H1 (cell line): ENCODE measurements around the gene TPRA1. TPM values are rescaled to one million over a fixed set of nuclear protein-coding genes. Genes with fewer than 3 reads are reported as not detected.

Source experiments
- CTCF ChIA-PET: fragments of 300-600 bp; sonication (Branson Sonifier 250); formaldehyde crosslinking; loops from one replicate; lab custom pipeline; 2021; ENCODE audit not compliant: partially characterized antibody; lab: Charles Lee
- POLR2A ChIA-PET: fragments of 300-600 bp; sonication (Branson Sonifier 250); formaldehyde crosslinking; loops from one replicate; lab custom pipeline; 2021; ENCODE audit warnings: inconsistent platforms; ENCODE audit not compliant: partially characterized antibody; lab: Charles Lee
- DNase-seq, 2 experiments: peaks; one replicate each; pipeline versions ENCODE4 v3.0.0 to v3.0.0-alpha.2; 2010 to 2022; ENCODE audit warnings: low spot score in 2 of 2, low read depth in 1 of 2, mixed read lengths in 1 of 2
- FAIRE-seq: peaks from 2 replicates; lab custom pipeline; 2011; peaks lifted over from hg19 to GRCh38; lab: Jason Lieb, UNC
- H2AFZ ChIP-seq: 2 replicates; pipeline ENCODE4 v1.8.1; 2012; ENCODE audit warnings: low read length, inconsistent platforms
- H2AK5ac ChIP-seq: 2 replicates; pipeline ENCODE4 v1.6.1; 2013; ENCODE audit warnings: low read depth, low read length
- H2BK120ac ChIP-seq: replicated peaks from 2 replicates; pipeline ENCODE3; 2013; ENCODE audit warnings: low read depth, low read length, inconsistent platforms
- H2BK12ac ChIP-seq: 2 replicates; pipeline ENCODE4 v1.6.1; 2013; ENCODE audit warnings: low read depth, low read length
- H2BK15ac ChIP-seq: 2 replicates; pipeline ENCODE4 v1.6.1; 2013; ENCODE audit warnings: low read length
- H2BK20ac ChIP-seq: 2 replicates; pipeline ENCODE4 v1.6.1; 2013; ENCODE audit warnings: low read length
- H2BK5ac ChIP-seq: 2 replicates; pipeline ENCODE4 v1.6.1; 2013; ENCODE audit warnings: low read depth, low read length
- H3K14ac ChIP-seq: 2 replicates; pipeline ENCODE4 v1.6.1; 2013; ENCODE audit warnings: inconsistent platforms; ENCODE audit not compliant: insufficient read length
- H3K18ac ChIP-seq: 2 replicates; pipeline ENCODE4 v1.6.1; 2013; ENCODE audit warnings: low read length; ENCODE audit errors: extremely low read depth
- H3K23ac ChIP-seq: 2 replicates; pipeline ENCODE4 v1.6.1; 2013; ENCODE audit warnings: inconsistent platforms; ENCODE audit not compliant: insufficient read length
- H3K23me2 ChIP-seq: 2 replicates; pipeline ENCODE4 v1.6.1; 2013; ENCODE audit warnings: low read depth, low read length
- H3K27ac ChIP-seq: 2 replicates; pipeline ENCODE4 v1.6.1; 2011; ENCODE audit warnings: low read depth, low read length, inconsistent platforms
- H3K27me3 ChIP-seq, 4 experiments: replicated peaks in 1 of 4; 1 replicate in 1 of 4; 2 replicates in 3 of 4; pipeline versions ENCODE4 v1.6.1 to v1.8.1; 2011 to 2013; ENCODE audit warnings: low read length in 3 of 4, mild to moderate bottlenecking in 3 of 4, inconsistent platforms in 2 of 4, mixed read lengths in 2 of 4, moderate library complexity in 1 of 4; ENCODE audit not compliant: control insufficient read depth in 3 of 4, insufficient read depth in 3 of 4; ENCODE audit errors: extremely low read depth in 1 of 4
- H3K36me3 ChIP-seq, 4 experiments: 2 replicates each; pipeline versions ENCODE4 v1.6.1 to v1.8.1; 2011 to 2013; ENCODE audit warnings: mild to moderate bottlenecking in 4 of 4, low read length in 3 of 4, moderate library complexity in 2 of 4, control low read depth in 1 of 4, inconsistent platforms in 1 of 4; ENCODE audit not compliant: insufficient read depth in 4 of 4, control insufficient read depth in 2 of 4
- H3K4ac ChIP-seq: replicated peaks from 2 replicates; pipeline ENCODE3; 2013; ENCODE audit warnings: low read length, low read depth, mixed read lengths, inconsistent platforms; ENCODE audit not compliant: insufficient read length
- H3K4me1 ChIP-seq, 4 experiments: replicated peaks in 1 of 4; 1 replicate in 1 of 4; 2 replicates in 3 of 4; pipeline versions ENCODE4 v1.6.1 to v1.8.1; 2011 to 2013; ENCODE audit warnings: low read length in 3 of 4, inconsistent platforms in 2 of 4, mixed read lengths in 1 of 4; ENCODE audit not compliant: insufficient read depth in 4 of 4, control insufficient read depth in 3 of 4
- H3K4me2 ChIP-seq, 2 experiments: 2 replicates each; pipeline versions ENCODE4 v1.6.1 to v1.8.1; 2011 to 2013; ENCODE audit warnings: low read depth in 2 of 2, low read length in 2 of 2, control low read depth in 1 of 2, inconsistent platforms in 1 of 2, mild to moderate bottlenecking in 1 of 2; ENCODE audit not compliant: insufficient read depth in 1 of 2
- H3K4me3 ChIP-seq, 4 experiments: fragments of 200-600, 300-600 bp in 1 of 4; sonication (generic), shearing (Covaris generic), sonication (Bioruptor Twin) in 1 of 4; 2 replicates each; pipeline versions ENCODE4 v1.5.1 to v1.8.1; 2011 to 2016; ENCODE audit warnings: low read length in 4 of 4, low read depth in 3 of 4, control low read depth in 2 of 4, inconsistent platforms in 2 of 4, mild to moderate bottlenecking in 2 of 4, mixed read lengths in 1 of 4, moderate library complexity in 1 of 4; ENCODE audit not compliant: insufficient read depth in 2 of 4; ENCODE audit errors: extremely low read depth in 1 of 4
- H3K56ac ChIP-seq: replicated peaks from 2 replicates; pipeline ENCODE3; 2013; ENCODE audit warnings: low read depth, mild to moderate bottlenecking, mixed read lengths, low read length, inconsistent platforms; ENCODE audit not compliant: insufficient read length
- H3K79me1 ChIP-seq: 2 replicates; pipeline ENCODE4 v1.6.1; 2013; ENCODE audit warnings: low read depth, low read length, control low read depth
- H3K79me2 ChIP-seq, 2 experiments: 2 replicates each; pipeline versions ENCODE4 v1.6.1 to v1.8.1; 2012 to 2013; ENCODE audit warnings: low read length in 2 of 2, mild to moderate bottlenecking in 2 of 2, inconsistent platforms in 1 of 2; ENCODE audit not compliant: insufficient read depth in 2 of 2, control insufficient read depth in 1 of 2
- H3K9ac ChIP-seq, 4 experiments: replicated peaks in 1 of 4; 1 replicate in 1 of 4; 2 replicates in 3 of 4; pipeline versions ENCODE4 v1.6.1 to v1.8.1; 2011 to 2013; ENCODE audit warnings: low read depth in 3 of 4, low read length in 3 of 4, control low read depth in 2 of 4, mild to moderate bottlenecking in 2 of 4, moderate library complexity in 2 of 4, inconsistent platforms in 1 of 4; ENCODE audit errors: extremely low read depth in 1 of 4
- H3K9me3 ChIP-seq, 2 experiments: 2 replicates each; pipeline versions ENCODE4 v1.6.1 to v1.8.1; 2012 to 2013; ENCODE audit warnings: mild to moderate bottlenecking in 2 of 2, moderate library complexity in 2 of 2, control low read depth in 1 of 2, inconsistent platforms in 1 of 2, low read depth in 1 of 2, low read length in 1 of 2, mixed read lengths in 1 of 2; ENCODE audit not compliant: insufficient read depth in 2 of 2
- H4K20me1 ChIP-seq, 2 experiments: replicated peaks in 1 of 2; 2 replicates each; pipeline versions ENCODE3 to v1.8.1; 2011 to 2013; ENCODE audit warnings: inconsistent platforms in 2 of 2, low read length in 2 of 2, mild to moderate bottlenecking in 1 of 2; ENCODE audit not compliant: insufficient read depth in 2 of 2, control insufficient read depth in 1 of 2
- H4K5ac ChIP-seq: 2 replicates; pipeline ENCODE4 v1.6.1; 2013; ENCODE audit warnings: low read length, low read depth, mixed read lengths, inconsistent platforms; ENCODE audit not compliant: insufficient read length
- H4K8ac ChIP-seq: 2 replicates; pipeline ENCODE4 v1.8.0; 2013; ENCODE audit warnings: mild to moderate bottlenecking, moderate library complexity, low read length, inconsistent platforms; ENCODE audit not compliant: insufficient read depth; ENCODE audit errors: extremely low read depth
- H4K91ac ChIP-seq: replicated peaks from 2 replicates; pipeline ENCODE3; 2013; ENCODE audit warnings: low read length, mixed read lengths, inconsistent platforms; ENCODE audit not compliant: insufficient read length
- ASH2L ChIP-seq: fragments of 200-600, 300-600 bp; sonication (generic); IDR thresholded peaks from one replicate; pipeline ENCODE4 v1.7.1; 2017; ENCODE audit warnings: low read length
- JUND ChIP-seq: IDR thresholded peaks from 2 replicates; pipeline ENCODE4 v1.6.1; 2011; ENCODE audit warnings: mild to moderate bottlenecking, improper control_type of control experiment, low read length
- MAFK ChIP-seq: IDR thresholded peaks from 2 replicates; pipeline ENCODE4 v1.6.1; 2012; ENCODE audit warnings: low read depth, mild to moderate bottlenecking, improper control_type of control experiment, low read length
- SAP30 ChIP-seq: fragments of 300-600 bp; sonication (generic); IDR thresholded peaks from 2 replicates; pipeline ENCODE4 v1.7.1; 2012; ENCODE audit warnings: low read length, moderate library complexity, mild to moderate bottlenecking, inconsistent platforms; ENCODE audit not compliant: insufficient read depth, insufficient replicate concordance
- WGBS, 2 experiments: shearing (Covaris generic) in 1 of 2; methylation state at CpG; one replicate each; pipeline versions ENCODE4 v1.1.6 to v1.1.7; 2013 to 2015; ENCODE audit warnings: low lambda C conversion rate in 2 of 2, mixed read lengths in 2 of 2, inconsistent platforms in 1 of 2, low coverage in 1 of 2, missing lambda C conversion rate in 1 of 2; ENCODE audit not compliant: insufficient replicate concordance in 2 of 2, insufficient coverage in 1 of 2, insufficient read length in 1 of 2; ENCODE audit errors: extremely low coverage in 1 of 2, missing lambda C conversion rate in 1 of 2; 5-methylcytosine and 5-hydroxymethylcytosine counted together
- polyA plus RNA-seq, 7 experiments: library from polyadenylated mRNA; depleted of rRNA in 3 of 7; stranded (reverse) in 5 of 7; unstranded in 2 of 7; fragments of >200 nt in 5 of 7; fragments of 200-250 nt in 2 of 7; gene quantifications; 1 replicate in 5 of 7; 2 replicates in 1 of 7; 4 replicates in 1 of 7; pipeline versions ENCODE4 v1.2.1 to v1.2.3, GENCODE V29; 2011 to 2013; ENCODE audit warnings: missing spikeins in 2 of 7, mixed read lengths in 2 of 7
- total RNA-seq: library from RNA; stranded (reverse); fragmentation: NEBNext Ultra II Directional; extraction: Animal tissue kit (Norgen Biotek cat#: 25700); gene quantifications from 2 replicates; pipeline ENCODE4 v1.2.1, GENCODE V29; 2021

The TPRA1 gene
- total and polyA plus RNA-seq, 2 of the 8 experiments (the other 6 are each of a cell fraction or from before 2014, with no cell fraction given), result 18.8 to 38.5 TPM

- TF ChIP-seq MAFK, result no peak
- TF ChIP-seq SAP30, result no peak
- no peak for TF ChIP-seq JUND
- TF ChIP-seq ASH2L, result no peak
- no peak overlapping the region for H3K56ac ChIP-seq
- H3K27me3 ChIP-seq, result no peaks in the 10 kb centered on the region
- ChIA-PET CTCF (interaction anchor here (0.6 to 3.9 kb wide), 7 partner anchors 9 to 215 kb away, joined by 3 to 77 read pairs (median 6); partner anchors contain the start of genes MCM2 and TPRA1), POLR2A (interaction anchor here (1.4 to 3.0 kb wide), 3 partner anchors 16 to 258 kb away, joined by 3 to 12 read pairs (median 10); partner anchors contain the start of genes MCM2 and TPRA1)
- H4K20me1 ChIP-seq, result peaks cover 0 to 11% of the 10 kb centered on the region in 2 experiments
- no peak overlapping the region for H2BK15ac ChIP-seq
- H3K79me2 ChIP-seq, result no peaks in the 10 kb centered on the region
- no peak overlapping the region for H4K8ac ChIP-seq
- no peak overlapping the region for H2BK12ac ChIP-seq
- H3K4me1 ChIP-seq, result peaks cover 0 to 3% (median 2%) of the 10 kb centered on the region in 4 experiments; a peak in 1 of 7 replicates
- H3K4me2 ChIP-seq, result no peak overlapping the region
- no peak overlapping the region for H4K91ac ChIP-seq
- no peak overlapping the region for H3K14ac ChIP-seq
- no peak overlapping the region for H2BK20ac ChIP-seq
- H3K36me3 ChIP-seq, result peaks cover 0 to 5% (median 2%) of the 10 kb centered on the region in 4 experiments; a peak in 5 of 8 replicates
- no peak for FAIRE-seq
- H3K9ac ChIP-seq, result no peak overlapping the region
- H3K27ac ChIP-seq, result no peak overlapping the region
- H3K4me3 ChIP-seq, result no peak overlapping the region
- no peaks in the 10 kb centered on the region; the same call in 1 of the 2 replicates for H3K23me2 ChIP-seq
- H2AK5ac ChIP-seq, result no peak overlapping the region
- DNase-seq, result no peak
- H3K4ac ChIP-seq, result no peak overlapping the region
- no peak overlapping the region for H3K23ac ChIP-seq
- 84% methylated on average over 5 of the region's 5 CpGs; no CpG with 5 or more reads in 1 of the 2 experiments for WGBS, 2 experiments
- no peaks in the 10 kb centered on the region for H3K9me3 ChIP-seq
- no peak overlapping the region for H2BK120ac ChIP-seq
- H3K18ac ChIP-seq, result no peak overlapping the region
- H3K79me1 ChIP-seq, result no peaks in the 10 kb centered on the region; the same call in 1 of the 2 replicates
- no peak overlapping the region for H4K5ac ChIP-seq
- no peak overlapping the region for H2BK5ac ChIP-seq
- no peak overlapping the region for H2AFZ ChIP-seq
These were observed 16.6 kb downstream of the TPRA1 start for GRCh38 chr3:127573912-127574311.
